Heart left ventricle (tissue), 16 donors: ENCODE data around the gene PACS2. TPM values are rescaled to one million over a fixed set of nuclear protein-coding genes. Genes with fewer than 3 reads are reported as not detected.
A peak's percentile ranks its signal among the peaks of the same experiment; 100 is the strongest.

ENCODE experiments used
- ATAC-seq, 4 donors: fragments of 200-7000 bp; cut with Tn5 transposase; one replicate each; pipeline ENCODE4 v1.9.1; 2020 to 2022; ENCODE audit warnings: moderate library complexity in 4 of 4, mild to moderate bottlenecking in 3 of 4, moderate number of reproducible peaks in 1 of 4
- DNase-seq, 5 donors: peaks; one replicate each; pipeline ENCODE4 v3.0.0-alpha.2; 2020
- H3K27ac ChIP-seq, 12 donors: fragments of 200-600 bp; sonication (generic) in 4 of 12; one replicate each; pipeline versions ENCODE4 v1.5.0 to v1.8.0; 2016 to 2022; ENCODE audit warnings: mild to moderate bottlenecking in 2 of 12
- H3K27me3 ChIP-seq, 9 donors: fragments of 200-600 bp; sonication (generic) in 2 of 9; one replicate each; pipeline versions ENCODE4 v1.5.1 to v1.8.0; 2016 to 2022; ENCODE audit warnings: mild to moderate bottlenecking in 3 of 9
- H3K36me3 ChIP-seq, 9 donors: fragments of 200-600 bp; sonication (generic) in 2 of 9; one replicate each; pipeline versions ENCODE4 v1.5.0 to v1.8.0; 2018 to 2022; ENCODE audit warnings: mild to moderate bottlenecking in 2 of 9
- H3K4me1 ChIP-seq, 12 donors: fragments of 200-600 bp; sonication (generic) in 4 of 12; one replicate each; pipeline versions ENCODE4 v1.5.0 to v1.8.0; 2016 to 2022; ENCODE audit warnings: mild to moderate bottlenecking in 3 of 12
- H3K4me3 ChIP-seq, 12 donors: fragments of 200-600 bp; sonication (generic) in 4 of 12; one replicate each; pipeline versions ENCODE4 v1.5.0 to v1.8.0; 2017 to 2022; ENCODE audit warnings: mild to moderate bottlenecking in 9 of 12, moderate library complexity in 4 of 12
- H3K9me3 ChIP-seq, 12 donors: fragments of 200-600 bp; sonication (generic) in 4 of 12; one replicate each; pipeline versions ENCODE4 v1.5.0 to v1.8.0; 2016 to 2022; ENCODE audit warnings: mild to moderate bottlenecking in 1 of 12
- CTCF ChIP-seq, 12 donors: fragments of 200-600 bp; sonication (generic) in 4 of 12; IDR thresholded peaks; one replicate each; pipeline versions ENCODE4 v1.5.0 to v1.8.0; 2018 to 2022; ENCODE audit warnings: antibody characterized with exemption in 12 of 12, mild to moderate bottlenecking in 5 of 12
- POLR2A ChIP-seq, 2 donors: fragments of 450-650 bp; IDR thresholded peaks; one replicate each; pipeline ENCODE4 v1.6.1; 2017; ENCODE audit warnings: antibody characterized with exemption in 2 of 2, mild to moderate bottlenecking in 2 of 2, moderate library complexity in 2 of 2
- WGBS, 4 donors: extraction: QIAGEN DNeasy Blood & Tissue Kit in 2 of 4; methylation state at CpG; one replicate each; pipeline versions ENCODE4 v1.1.5 to v1.1.7; 2013 to 2018; 5-methylcytosine and 5-hydroxymethylcytosine counted together
- intact Hi-C, 10 donors: fragments of 100-400 bp; cut with DNase I; formaldehyde crosslinking; loops; one replicate each; pipeline versions ENCODE4 v1.11.1 to v1.14.2; 2022
- polyA plus RNA-seq, 2 donors: library from polyadenylated mRNA; stranded (reverse); fragments of 200-250 nt; gene quantifications; one replicate each; pipeline ENCODE4 v1.2.3, GENCODE V29; 2013
- total RNA-seq, 9 donors: library from RNA; depleted of rRNA in 2 of 9; stranded (reverse); fragments of >200 nt in 2 of 9; fragmentation: NEBNext Ultra II Directional in 3 of 9; extraction: Animal tissue kit (Norgen Biotek cat#: 25700) in 3 of 9; gene quantifications; one replicate each; pipeline versions ENCODE4 v1.1.0 to v1.2.4, GENCODE V29; 2016 to 2023
- donor health status: ischemic (EF 13 %, LVEDD 7.1; RV severe dilation, severe dysfunction).
- donor health status: healthy with polysubstance abuse.
- donor health status: DM: no; HTN: yes; CAD: no.
- donor health status: DM: no; HTN: no; CAD: no.
- donor health status: ischemic (EF 25% LVEDD 6.9; RV normal size, moderate dysfunction).
- donor health status: ischemic (EF 25% LVEDD 5.7; RV mildly dilated, moderate dysfunction).
- donor health status: healthy.
- donor health status: DM: yes; HTN: yes; CAD: no.
- donor health status: ischemic (EF 35%, LVEDD 5.7; RV mildly dilated, moderate dysfunction).
- donor health status: nonischemic (EF 11% LVEDD 7.7; RV severe dilation, severe dysfunction).
- donor health status: DM: yes; HTN: yes; CAD: no.
- donor health status: PGD.
- donor health status: ischemic (EF 29% LVEDD 5.4; RV normal size, mild dysfunction).
- donor health status: nonischemic (EF 23%, LVEDD 6.1; RV moderate dilation, normal function).

Gene PACS2
- total and polyA plus RNA-seq, 11 donors, result 47.3 to 90.3 (median 60.8) TPM

GRCh38 chr14:105398726-105399465 is 84.3 kb downstream of the PACS2 start:
- 19 to 27% (median 24%) methylated on average over 32 to 41 of the region's 41 CpGs for WGBS, 4 donors

GRCh38 chr14:105399466-105399775 is 84.9 kb downstream of the PACS2 start:
- Histone ChIP-seq H3K4me3 (peak overlapping the region; percentile 74 to 99 (median 85)), H3K4me1 (peaks cover 0 to 33% (median 23%) of the 10 kb centered on the region in 12 donors), H3K9me3 (peaks cover 0 to 24% (median 0%) of the 10 kb centered on the region in 12 donors), H3K27me3 (no peaks in the 10 kb centered on the region), H3K36me3 (peaks cover 0 to 19% (median 10%) of the 10 kb centered on the region in 9 donors), H3K27ac (peak overlapping the region in 10 of 12 donors; percentile 89 to 97 (median 92))
- intact Hi-C loops, result loop anchor here in 2 of 10 donors (2.0 to 5.0 kb wide), 2 partner anchors 15 to 78 kb away; no protein-coding TSS in a partner anchor
- DNase-seq (peak in 3 of 5 donors; percentile 47 to 58 (median 56)), ATAC-seq (peak; percentile 3 to 40 (median 24))
- TF ChIP-seq CTCF (IDR thresholded peaks at IDR 0.05) (no peak), POLR2A (IDR thresholded peaks at IDR 0.05) (no peak)
- 47 to 65% (median 57%) methylated on average over 5 to 8 of the region's 8 CpGs for WGBS, 4 donors

More at GRCh38 chr14:105398726-105399465, 84.3 kb downstream of the PACS2 start:
- peaks cover 0 to 37% (median 23%) of the 10 kb centered on the region in 12 donors for H3K4me1 ChIP-seq
- TF ChIP-seq CTCF (IDR thresholded peaks at IDR 0.05), result peak in 5 of 12 donors; percentile 1 to 26 (median 3)
- no peak for TF ChIP-seq POLR2A (IDR thresholded peaks at IDR 0.05)
- H3K4me3 ChIP-seq, result peak overlapping the region; percentile 74 to 99 (median 85)
- ATAC-seq, result peak; percentile 12 to 58 (median 46)
- intact Hi-C loops, result loop anchor here in 2 of 10 donors (1.0 to 5.0 kb wide), 3 partner anchors 16 to 91 kb away; no protein-coding TSS in a partner anchor
- no peaks in the 10 kb centered on the region for H3K27me3 ChIP-seq
- peak overlapping the region; percentile 74 to 97 (median 91) for H3K27ac ChIP-seq
- H3K9me3 ChIP-seq, result peaks cover 0 to 22% (median 0%) of the 10 kb centered on the region in 12 donors
- H3K36me3 ChIP-seq, result peaks cover 0 to 25% (median 10%) of the 10 kb centered on the region in 9 donors
- DNase-seq, result peak in 1 of 5 donors; percentile 55

- 91 to 98% (median 93%) methylated on average over 7 to 9 of the region's 9 CpGs for WGBS, 4 donors
- peaks cover 0 to 29% (median 23%) of the 10 kb centered on the region in 12 donors for H3K4me1 ChIP-seq
- ATAC-seq (no peak), DNase-seq (peak in 3 of 5 donors; percentile 23 to 48 (median 24))
- no peak for TF ChIP-seq CTCF (IDR thresholded peaks at IDR 0.05)
- TF ChIP-seq POLR2A (IDR thresholded peaks at IDR 0.05), result no peak
- peaks cover 0 to 24% (median 0%) of the 10 kb centered on the region in 12 donors for H3K9me3 ChIP-seq
- peak overlapping the region in 6 of 12 donors; percentile 39 to 97 (median 92) for H3K27ac ChIP-seq
- intact Hi-C loops, result no loop called here
- H3K4me3 ChIP-seq, result peak overlapping the region in 4 of 12 donors; percentile 74 to 92 (median 82)
- no peaks in the 10 kb centered on the region for H3K27me3 ChIP-seq
- H3K36me3 ChIP-seq, result peaks cover 0 to 14% (median 9%) of the 10 kb centered on the region in 9 donors
Observed at GRCh38 chr14:105400016-105400415, 85.5 kb downstream of the PACS2 start.

- WGBS, 4 donors, result 97 to 98% (median 97%) methylated on average over 9 of the region's 9 CpGs
- H3K27me3 ChIP-seq, result no peaks in the 10 kb centered on the region
- DNase-seq (peak in 1 of 5 donors; percentile 24), ATAC-seq (no peak)
- H3K4me3 ChIP-seq, result no peak overlapping the region
- intact Hi-C loops, result no loop called here
- no peak overlapping the region for H3K27ac ChIP-seq
- no peak for TF ChIP-seq CTCF (IDR thresholded peaks at IDR 0.05)
- peaks cover 0 to 28% (median 23%) of the 10 kb centered on the region in 12 donors for H3K4me1 ChIP-seq
- H3K36me3 ChIP-seq, result peaks cover 0 to 13% (median 7%) of the 10 kb centered on the region in 9 donors
- peaks cover 0 to 30% (median 0%) of the 10 kb centered on the region in 12 donors for H3K9me3 ChIP-seq
Observed at GRCh38 chr14:105401699-105402098, 87.2 kb downstream of the PACS2 start.
